SK-N-SH (cell line): ENCODE results near the gene ZSCAN20. TPM values are rescaled to one million over a fixed set of nuclear protein-coding genes. Genes with fewer than 3 reads are reported as not detected.

Experiments used
- CTCF ChIA-PET: fragments of 300-600, 350-600 bp; formaldehyde crosslinking; extraction: SDS; loops from one replicate; lab custom pipeline; 2021; lab: Yijun Ruan, JAX
- POLR2A ChIA-PET: fragments of 350-600 bp; sonication (Branson Sonifier 250); formaldehyde crosslinking; extraction: SDS; loops from one replicate; lab custom pipeline; 2020; ENCODE audit warnings: antibody characterized with exemption, inconsistent platforms; lab: Yijun Ruan, JAX
- DNase-seq: peaks from one replicate; pipeline ENCODE4 v3.0.0; 2012
- H2AFZ ChIP-seq: fragments of 200-600 bp; sonication (generic); 2 replicates; pipeline ENCODE4 v1.8.1; 2016; ENCODE audit warnings: antibody characterized with exemption, mild to moderate bottlenecking, low read depth
- H3F3A ChIP-seq: fragments of 200-600 bp; sonication (generic); replicated peaks from 2 replicates; pipeline ENCODE3; 2016; ENCODE audit warnings: antibody characterized with exemption, mild to moderate bottlenecking; ENCODE audit not compliant: insufficient read depth
- H3K27ac ChIP-seq, 2 experiments: fragments of 200-500 bp in 1 of 2; fragments of 200-600 bp in 1 of 2; sonication (Bioruptor generic) in 1 of 2; sonication (generic), shearing (Covaris generic) in 1 of 2; 2 replicates each; pipeline versions ENCODE4 v1.5.1 to v1.6.1; 2014 to 2016; ENCODE audit warnings: low read depth in 2 of 2, inconsistent platforms in 1 of 2, low read length in 1 of 2, mild to moderate bottlenecking in 1 of 2, mixed read lengths in 1 of 2
- H3K27me3 ChIP-seq: fragments of 200-600 bp; sonication (generic), shearing (Covaris generic); 2 replicates; pipeline ENCODE4 v1.6.1; 2016; ENCODE audit warnings: mixed run types; ENCODE audit not compliant: insufficient read depth
- H3K36me3 ChIP-seq, 2 experiments: fragments of 200-500 bp in 1 of 2; fragments of 200-600 bp in 1 of 2; sonication (Bioruptor generic) in 1 of 2; sonication (generic) in 1 of 2; replicated peaks in 1 of 2; 2 replicates each; pipeline versions ENCODE3 to v1.5.1; 2014 to 2016; ENCODE audit warnings: low read length in 1 of 2, mild to moderate bottlenecking in 1 of 2; ENCODE audit not compliant: insufficient read depth in 2 of 2, control insufficient read depth in 1 of 2
- H3K4me1 ChIP-seq, 2 experiments: fragments of 200-500 bp in 1 of 2; fragments of 200-600 bp in 1 of 2; sonication (Bioruptor generic) in 1 of 2; sonication (generic), shearing (Covaris generic) in 1 of 2; 2 replicates each; pipeline versions ENCODE4 v1.5.1 to v1.6.1; 2014 to 2016; ENCODE audit warnings: low read depth in 1 of 2, low read length in 1 of 2, mixed run types in 1 of 2; ENCODE audit not compliant: insufficient read depth in 2 of 2, control insufficient read depth in 1 of 2
- H3K4me2 ChIP-seq: fragments of 200-600 bp; sonication (generic), shearing (Covaris generic); 2 replicates; pipeline ENCODE4 v1.6.1; 2017; ENCODE audit warnings: mixed run types
- H3K4me3 ChIP-seq, 2 experiments: fragments of 200-500 bp in 1 of 2; fragments of 200-600 bp in 1 of 2; sonication (Bioruptor generic) in 1 of 2; sonication (generic), shearing (Covaris generic) in 1 of 2; 2 replicates each; pipeline versions ENCODE4 v1.5.1 to v1.8.1; 2014 to 2016; ENCODE audit warnings: low read depth in 2 of 2, inconsistent platforms in 1 of 2, low read length in 1 of 2, mild to moderate bottlenecking in 1 of 2, mixed read lengths in 1 of 2, moderate library complexity in 1 of 2
- H3K79me2 ChIP-seq: fragments of 200-600 bp; sonication (generic); 2 replicates; pipeline ENCODE4 v1.8.1; 2017; ENCODE audit warnings: mild to moderate bottlenecking; ENCODE audit not compliant: insufficient read depth
- H3K9ac ChIP-seq: fragments of 200-600 bp; sonication (generic); 2 replicates; pipeline ENCODE4 v1.6.1; 2017; ENCODE audit warnings: mixed run types
- H3K9me2 ChIP-seq: fragments of 200-600 bp; sonication (generic); 2 replicates; pipeline ENCODE4 v1.6.1; 2017; ENCODE audit warnings: mixed run types
- H3K9me3 ChIP-seq: fragments of 200-600 bp; sonication (generic); 2 replicates; pipeline ENCODE4 v1.6.1; 2017; ENCODE audit warnings: mixed run types, mild to moderate bottlenecking, moderate library complexity
- H4K20me1 ChIP-seq: fragments of 200-600 bp; sonication (generic); 2 replicates; pipeline ENCODE4 v1.6.1; 2017; ENCODE audit warnings: mild to moderate bottlenecking, mixed run types; ENCODE audit not compliant: insufficient read depth
- ELF1 ChIP-seq: IDR thresholded peaks from 2 replicates; pipeline ENCODE4 v1.4.0; 2012
- FOXJ3 ChIP-seq: sonication (generic); formaldehyde crosslinking; IDR thresholded peaks from 2 replicates; pipeline ENCODE4 v1.5.1; 2020; ENCODE audit warnings: mild to moderate bottlenecking, missing genetic modification reagents
- MEF2A ChIP-seq: IDR thresholded peaks from 2 replicates; pipeline ENCODE4 v1.4.0; 2012; ENCODE audit warnings: low read depth, borderline replicate concordance
- MXI1 ChIP-seq: IDR thresholded peaks from 2 replicates; pipeline ENCODE4 v1.6.1; 2012; ENCODE audit warnings: mild to moderate bottlenecking, low read depth, low read length, improper control_type of control experiment
- NFIC ChIP-seq: IDR thresholded peaks from 2 replicates; pipeline ENCODE4 v1.4.0; 2012; ENCODE audit warnings: borderline replicate concordance
- POLR2AphosphoS5 ChIP-seq: IDR thresholded peaks from 2 replicates; pipeline ENCODE4 v1.6.1; 2012; ENCODE audit warnings: low read depth, low read length
- RFX5 ChIP-seq: IDR thresholded peaks from 2 replicates; pipeline ENCODE4 v1.6.1; 2012; ENCODE audit warnings: mild to moderate bottlenecking, improper control_type of control experiment, low read length
- TEAD4 ChIP-seq: IDR thresholded peaks from 2 replicates; pipeline ENCODE4 v1.4.0; 2012; ENCODE audit warnings: mild to moderate bottlenecking, borderline replicate concordance; ENCODE audit not compliant: insufficient read depth
- YY1 ChIP-seq: IDR thresholded peaks from 2 replicates; pipeline ENCODE4 v1.4.0; 2012; ENCODE audit warnings: low read depth, mild to moderate bottlenecking
- WGBS: methylation state at CpG from one replicate; pipeline ENCODE4 v1.1.6; 2017; ENCODE audit warnings: low lambda C conversion rate; 5-methylcytosine and 5-hydroxymethylcytosine counted together
- polyA plus RNA-seq, 3 experiments: library from polyadenylated mRNA; depleted of rRNA; stranded (reverse); fragments of >200 nt; gene quantifications; 2 replicates each; pipeline ENCODE4 v1.2.3, GENCODE V29; 2012
- TF ChIP-seq, protein P1 (sequence below): IDR thresholded peaks from 2 replicates; pipeline ENCODE4 v1.4.0; 2012; ENCODE audit warnings: low read depth, borderline replicate concordance
- TF ChIP-seq, protein P2 (sequence below): IDR thresholded peaks from 2 replicates; pipeline ENCODE4; 2012
- TF ChIP-seq, protein P3 (sequence below): fragments of 200-600 bp; sonication (generic); IDR thresholded peaks from 2 replicates; pipeline ENCODE4 v1.6.1; 2017; ENCODE audit warnings: antibody characterized with exemption, mild to moderate bottlenecking, moderate library complexity
- TF ChIP-seq, protein P4 (sequence below): IDR thresholded peaks from 2 replicates; pipeline ENCODE4 v1.4.0; 2012; ENCODE audit warnings: low read depth

Gene ZSCAN20
- polyA plus RNA-seq, 1 of the 3 experiments (the other 2 are of a cell fraction) = 2.1 TPM

DNA sequence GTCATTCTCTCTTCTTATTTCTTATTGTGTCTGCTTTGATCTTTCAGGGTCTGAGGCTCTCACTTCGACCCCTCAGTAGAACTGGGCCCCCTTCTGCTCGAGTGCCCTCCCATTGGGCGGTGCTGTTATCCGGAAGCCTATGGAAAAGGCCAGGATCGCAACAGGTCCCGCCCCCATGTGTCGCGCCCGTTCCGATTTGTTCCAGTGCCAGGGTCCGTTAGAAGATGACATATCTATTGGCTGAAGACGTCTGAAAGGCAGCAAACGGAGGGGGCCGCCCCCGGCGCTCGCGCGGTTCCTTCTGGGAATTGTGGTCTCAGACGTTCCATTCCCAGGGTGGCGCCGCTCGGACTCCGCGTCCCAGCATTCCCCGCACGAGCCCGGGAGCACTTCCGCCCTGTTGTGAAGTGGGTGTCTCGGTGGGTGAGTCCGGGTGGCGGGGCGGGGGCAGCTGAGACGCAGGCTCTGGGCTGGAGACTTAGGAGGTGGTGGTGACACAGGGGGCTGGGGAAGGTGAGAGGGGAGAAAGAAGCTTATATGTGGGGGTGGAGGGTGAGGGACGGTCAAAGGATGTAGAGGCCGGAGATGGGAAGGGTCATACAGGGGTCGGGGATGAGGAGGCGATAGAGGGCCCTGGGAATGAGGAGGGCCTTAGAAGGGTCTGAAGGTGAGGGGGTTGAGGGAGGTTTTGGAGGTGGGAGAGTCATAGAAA is at the start of gene ZSCAN20 (continued):
- TF ChIP-seq, protein P1, sequence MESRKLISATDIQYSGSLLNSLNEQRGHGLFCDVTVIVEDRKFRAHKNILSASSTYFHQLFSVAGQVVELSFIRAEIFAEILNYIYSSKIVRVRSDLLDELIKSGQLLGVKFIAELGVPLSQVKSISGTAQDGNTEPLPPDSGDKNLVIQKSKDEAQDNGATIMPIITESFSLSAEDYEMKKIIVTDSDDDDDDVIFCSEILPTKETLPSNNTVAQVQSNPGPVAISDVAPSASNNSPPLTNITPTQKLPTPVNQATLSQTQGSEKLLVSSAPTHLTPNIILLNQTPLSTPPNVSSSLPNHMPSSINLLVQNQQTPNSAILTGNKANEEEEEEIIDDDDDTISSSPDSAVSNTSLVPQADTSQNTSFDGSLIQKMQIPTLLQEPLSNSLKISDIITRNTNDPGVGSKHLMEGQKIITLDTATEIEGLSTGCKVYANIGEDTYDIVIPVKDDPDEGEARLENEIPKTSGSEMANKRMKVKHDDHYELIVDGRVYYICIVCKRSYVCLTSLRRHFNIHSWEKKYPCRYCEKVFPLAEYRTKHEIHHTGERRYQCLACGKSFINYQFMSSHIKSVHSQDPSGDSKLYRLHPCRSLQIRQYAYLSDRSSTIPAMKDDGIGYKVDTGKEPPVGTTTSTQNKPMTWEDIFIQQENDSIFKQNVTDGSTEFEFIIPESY = no peak
- no peak for TF ChIP-seq RFX5
- peak; percentile 77 for TF ChIP-seq POLR2AphosphoS5
- TF ChIP-seq NFIC = no peak
- 0 out of 2 replicates have a peak, but pooled peaks have one; percentile 35 for TF ChIP-seq YY1
- peak; percentile 91 for TF ChIP-seq ELF1
- TF ChIP-seq, protein P2, sequence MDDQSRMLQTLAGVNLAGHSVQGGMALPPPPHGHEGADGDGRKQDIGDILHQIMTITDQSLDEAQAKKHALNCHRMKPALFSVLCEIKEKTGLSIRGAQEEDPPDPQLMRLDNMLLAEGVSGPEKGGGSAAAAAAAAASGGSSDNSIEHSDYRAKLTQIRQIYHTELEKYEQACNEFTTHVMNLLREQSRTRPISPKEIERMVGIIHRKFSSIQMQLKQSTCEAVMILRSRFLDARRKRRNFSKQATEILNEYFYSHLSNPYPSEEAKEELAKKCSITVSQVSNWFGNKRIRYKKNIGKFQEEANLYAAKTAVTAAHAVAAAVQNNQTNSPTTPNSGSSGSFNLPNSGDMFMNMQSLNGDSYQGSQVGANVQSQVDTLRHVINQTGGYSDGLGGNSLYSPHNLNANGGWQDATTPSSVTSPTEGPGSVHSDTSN = peak; percentile 99
- TF ChIP-seq, protein P3, sequence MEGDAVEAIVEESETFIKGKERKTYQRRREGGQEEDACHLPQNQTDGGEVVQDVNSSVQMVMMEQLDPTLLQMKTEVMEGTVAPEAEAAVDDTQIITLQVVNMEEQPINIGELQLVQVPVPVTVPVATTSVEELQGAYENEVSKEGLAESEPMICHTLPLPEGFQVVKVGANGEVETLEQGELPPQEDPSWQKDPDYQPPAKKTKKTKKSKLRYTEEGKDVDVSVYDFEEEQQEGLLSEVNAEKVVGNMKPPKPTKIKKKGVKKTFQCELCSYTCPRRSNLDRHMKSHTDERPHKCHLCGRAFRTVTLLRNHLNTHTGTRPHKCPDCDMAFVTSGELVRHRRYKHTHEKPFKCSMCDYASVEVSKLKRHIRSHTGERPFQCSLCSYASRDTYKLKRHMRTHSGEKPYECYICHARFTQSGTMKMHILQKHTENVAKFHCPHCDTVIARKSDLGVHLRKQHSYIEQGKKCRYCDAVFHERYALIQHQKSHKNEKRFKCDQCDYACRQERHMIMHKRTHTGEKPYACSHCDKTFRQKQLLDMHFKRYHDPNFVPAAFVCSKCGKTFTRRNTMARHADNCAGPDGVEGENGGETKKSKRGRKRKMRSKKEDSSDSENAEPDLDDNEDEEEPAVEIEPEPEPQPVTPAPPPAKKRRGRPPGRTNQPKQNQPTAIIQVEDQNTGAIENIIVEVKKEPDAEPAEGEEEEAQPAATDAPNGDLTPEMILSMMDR = no peak
- no peak for TF ChIP-seq FOXJ3
- TF ChIP-seq, all 33 proteins: peak for 15

DNA sequence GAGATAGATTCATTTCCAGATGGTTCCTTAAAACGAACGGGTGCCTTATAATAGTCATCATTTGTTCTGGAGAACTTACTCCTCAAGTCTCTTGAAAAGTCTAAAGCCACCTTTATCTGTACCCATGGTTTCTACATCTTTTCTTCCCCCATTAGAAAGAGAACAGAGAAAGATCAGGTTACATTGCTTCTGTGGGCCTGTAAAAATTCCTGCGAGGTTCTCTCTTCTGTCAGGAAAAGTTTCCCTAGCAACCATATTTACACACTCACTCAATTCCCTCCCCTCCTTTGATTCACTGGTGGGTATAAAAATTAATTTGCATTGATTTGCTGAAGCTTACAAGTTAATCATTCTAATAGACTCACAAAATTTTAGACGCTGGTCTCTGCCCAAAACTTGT is 48.2 kb upstream of the ZSCAN20 start:
- Histone ChIP-seq H3K27ac (peak overlapping the region; percentile 71 to 95; a peak in 3 of 4 replicates), H3F3A (peaks cover 43% of the 10 kb centered on the region), H3K9me3 (no peaks in the 10 kb centered on the region), H3K4me2 (peak overlapping the region; percentile 12; the same call in 1 of the 2 replicates), H3K27me3 (no peaks in the 10 kb centered on the region), H3K4me3 (no peak overlapping the region), H3K9me2 (no peaks in the 10 kb centered on the region), H3K9ac (peak overlapping the region; percentile 55; the same call in 1 of the 2 replicates), H3K4me1 (peaks cover 4 to 52% of the 10 kb centered on the region in 2 experiments), H3K36me3 (peaks cover 0 to 13% of the 10 kb centered on the region in 2 experiments), H2AFZ (no peak overlapping the region), H3K79me2 (peaks cover 27% of the 10 kb centered on the region), H4K20me1 (no peaks in the 10 kb centered on the region)
- ChIA-PET POLR2A (no interaction called here), CTCF (no interaction called here)
- TF ChIP-seq POLR2AphosphoS5 = no peak
- no peak for TF ChIP-seq TEAD4
- TF ChIP-seq MEF2A = no peak
- TF ChIP-seq, protein P1 = no peak
- TF ChIP-seq RFX5 = peak; percentile 46; the same call in 1 of the 2 replicates
- TF ChIP-seq, protein P4, sequence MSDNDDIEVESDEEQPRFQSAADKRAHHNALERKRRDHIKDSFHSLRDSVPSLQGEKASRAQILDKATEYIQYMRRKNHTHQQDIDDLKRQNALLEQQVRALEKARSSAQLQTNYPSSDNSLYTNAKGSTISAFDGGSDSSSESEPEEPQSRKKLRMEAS = no peak
- TF ChIP-seq MXI1 = no peak
- WGBS = 34% methylated on average over 4 of the region's 4 CpGs
- no peak for DNase-seq
